Common myeloid progenitor, CD34-positive (primary cell): ENCODE data around the gene SPNS3.

Source experiments
- CTCF ChIA-PET: fragments of 350-600 bp; sonication (Branson Sonifier 250); formaldehyde crosslinking; loops from one replicate; lab custom pipeline; 2021; ENCODE audit warnings: antibody characterized with exemption; lab: Charles Lee
- POLR2A ChIA-PET: fragments of 350-600 bp; sonication (Branson Sonifier 250); formaldehyde crosslinking; loops from one replicate; lab custom pipeline; 2021; ENCODE audit warnings: antibody characterized with exemption; lab: Charles Lee
- DNase-seq, 3 donors: peaks; one replicate each; pipeline versions ENCODE4 v3.0.0 to v3.0.0-alpha.2; 2013
- H3K27ac ChIP-seq, 2 experiments: 1 replicate in 1 of 2; 2 replicates in 1 of 2; pipeline ENCODE4 v1.7.0; 2013; ENCODE audit warnings: inconsistent platforms in 2 of 2, low read length in 2 of 2, mild to moderate bottlenecking in 2 of 2, low read depth in 1 of 2, moderate library complexity in 1 of 2; ENCODE audit not compliant: severe bottlenecking in 2 of 2, insufficient read depth in 1 of 2, poor library complexity in 1 of 2
- H3K27me3 ChIP-seq, 5 experiments: replicated peaks in 2 of 5; 1 replicate in 3 of 5; 2 replicates in 2 of 5; pipeline versions ENCODE4 v1.6.1 to v1.7.0; 2013; ENCODE audit warnings: low read length in 4 of 5, mild to moderate bottlenecking in 2 of 5, moderate library complexity in 2 of 5, inconsistent platforms in 1 of 5; ENCODE audit not compliant: insufficient read depth in 5 of 5, control insufficient read depth in 4 of 5
- H3K36me3 ChIP-seq, 4 experiments: 1 replicate in 2 of 4; 2 replicates in 2 of 4; pipeline versions ENCODE4 v1.6.1 to v1.7.0; 2013; ENCODE audit warnings: low read length in 3 of 4, control low read depth in 1 of 4, mild to moderate bottlenecking in 1 of 4; ENCODE audit not compliant: control insufficient read depth in 4 of 4, insufficient read depth in 4 of 4
- H3K4me1 ChIP-seq, 4 experiments: 1 replicate in 3 of 4; 2 replicates in 1 of 4; pipeline versions ENCODE4 v1.6.1 to v1.7.1; 2013; ENCODE audit warnings: low read length in 3 of 4, mild to moderate bottlenecking in 3 of 4, control low read depth in 1 of 4, inconsistent platforms in 1 of 4, moderate library complexity in 1 of 4; ENCODE audit not compliant: control insufficient read depth in 4 of 4, insufficient read depth in 4 of 4; ENCODE audit errors: control extremely low read depth in 1 of 4
- H3K4me3 ChIP-seq, 7 experiments: 1 replicate in 4 of 7; 2 replicates in 3 of 7; pipeline versions ENCODE4 v1.5.1 to v1.7.0; 2013; ENCODE audit warnings: mild to moderate bottlenecking in 7 of 7, low read length in 6 of 7, moderate library complexity in 6 of 7, inconsistent platforms in 2 of 7, low read depth in 2 of 7, control low read depth in 1 of 7; ENCODE audit not compliant: insufficient read depth in 4 of 7, control insufficient read depth in 1 of 7; ENCODE audit errors: extremely low read depth in 1 of 7
- H3K9me3 ChIP-seq, 5 experiments: 1 replicate in 4 of 5; 2 replicates in 1 of 5; pipeline versions ENCODE4 v1.6.1 to v1.7.1; 2013; ENCODE audit warnings: low read length in 4 of 5, mild to moderate bottlenecking in 2 of 5, inconsistent platforms in 1 of 5, low read depth in 1 of 5, moderate library complexity in 1 of 5; ENCODE audit not compliant: control insufficient read depth in 4 of 5, insufficient read depth in 2 of 5; ENCODE audit errors: control extremely low read depth in 1 of 5
- WGBS: methylation state at CpG from one replicate; pipeline ENCODE4 v1.1.5; 2013; ENCODE audit not compliant: insufficient coverage; 5-methylcytosine and 5-hydroxymethylcytosine counted together

SPNS3 gene

GRCh38 chr17:4487296-4487695 is 53.6 kb downstream of the SPNS3 start:
- Histone ChIP-seq H3K9me3 (no peaks in the 10 kb centered on the region), H3K4me3 (no peak overlapping the region), H3K36me3 (peaks cover 0 to 37% (median 2%) of the 10 kb centered on the region in 4 experiments), H3K27ac (no peak overlapping the region), H3K4me1 (peaks cover 2 to 65% (median 51%) of the 10 kb centered on the region in 4 experiments), H3K27me3 (no peaks in the 10 kb centered on the region)
- CTCF ChIA-PET, result no interaction called here
- 95% methylated on average over 6 of the region's 8 CpGs for WGBS
- POLR2A ChIA-PET, result interaction anchor here (0.6 kb wide), 1 partner anchor 55 kb away, joined by 3 read pairs; no protein-coding TSS in a partner anchor
- no peak for DNase-seq

DNA sequence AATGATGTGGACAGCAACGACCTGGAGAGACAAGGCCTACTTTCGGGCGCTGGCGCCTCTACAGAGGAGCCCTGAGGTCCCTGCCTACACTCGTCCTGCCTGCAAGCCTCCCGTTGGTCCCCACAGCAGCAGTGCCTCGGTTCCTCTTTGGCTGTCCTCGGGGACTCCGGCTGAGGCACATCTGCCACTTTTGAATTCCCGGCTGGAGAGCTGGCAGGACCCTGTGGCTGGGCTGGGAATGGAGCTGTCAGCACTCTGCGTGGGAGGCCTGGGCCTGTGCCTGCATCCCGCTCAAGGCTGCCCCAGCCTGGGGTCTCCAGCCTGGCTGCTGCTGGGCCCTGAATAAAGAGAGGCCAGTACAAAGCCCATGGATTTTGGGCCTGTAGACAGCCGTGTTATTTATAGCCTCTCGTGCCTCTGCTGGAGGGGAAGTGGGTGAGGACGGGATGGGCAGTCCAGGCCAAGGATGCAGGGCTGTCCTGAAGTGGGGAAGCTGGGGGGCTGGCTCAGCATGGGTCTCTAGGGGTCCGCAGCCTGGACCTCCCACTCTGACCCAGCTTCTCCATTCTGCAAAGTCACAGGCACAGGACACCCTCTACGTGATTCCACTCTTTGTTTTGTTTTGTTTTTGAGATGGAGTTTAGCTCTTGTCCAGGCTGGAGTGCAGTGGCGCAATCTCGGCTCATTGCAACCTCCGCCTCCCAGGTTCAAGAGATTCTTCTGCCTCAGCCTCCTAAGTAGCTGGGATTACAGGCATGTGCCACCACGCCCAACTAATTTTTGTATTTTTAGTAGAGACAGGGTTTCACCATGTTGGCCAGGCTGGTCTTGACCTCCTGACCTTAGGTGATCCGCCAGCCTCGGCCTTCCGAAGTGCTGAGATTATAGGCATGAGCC is 54.3 kb downstream of the SPNS3 start:
- CTCF ChIA-PET, result interaction anchor here (1.0 kb wide), 1 partner anchor 9 kb away, joined by 3 read pairs; no protein-coding TSS in a partner anchor

DNA sequence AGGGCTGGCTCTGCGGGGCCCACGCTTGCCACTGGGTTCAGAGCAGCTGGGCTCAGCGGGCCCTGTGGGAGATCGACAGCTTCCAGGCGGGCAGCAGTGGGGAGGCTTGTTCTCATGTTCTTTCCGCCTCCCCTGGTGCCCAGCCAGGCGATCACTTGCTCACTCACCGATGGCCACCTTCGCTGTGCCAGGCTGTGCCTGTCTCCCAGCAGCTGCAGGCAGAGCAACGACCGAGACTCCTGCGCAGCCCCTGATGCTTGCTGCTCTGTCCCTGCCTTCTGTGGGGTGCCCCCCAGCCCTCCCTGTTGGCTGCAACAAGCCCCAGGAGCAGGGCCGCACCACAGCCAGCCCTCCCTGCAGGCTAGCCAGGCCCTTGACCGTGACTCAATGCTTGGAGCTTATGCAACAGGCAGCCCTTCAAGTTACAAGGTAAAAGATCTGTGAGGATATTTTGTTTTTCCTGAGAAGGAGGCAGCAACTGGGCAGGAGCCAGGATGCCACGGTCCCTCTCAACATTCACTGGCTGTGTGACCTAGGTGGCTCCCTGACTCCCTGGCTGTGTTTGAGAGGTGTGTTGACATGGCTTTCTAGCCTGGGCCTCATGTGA is 55.4 kb downstream of the SPNS3 start:
- POLR2A ChIA-PET, result no interaction called here
- 98% methylated on average over 14 of the region's 15 CpGs for WGBS
- Histone ChIP-seq H3K4me1 (peaks cover 2 to 59% (median 50%) of the 10 kb centered on the region in 4 experiments), H3K27me3 (no peaks in the 10 kb centered on the region), H3K27ac (no peak overlapping the region), H3K4me3 (no peak overlapping the region), H3K36me3 (peaks cover 0 to 34% (median 2%) of the 10 kb centered on the region in 4 experiments), H3K9me3 (no peaks in the 10 kb centered on the region)
- no peak for DNase-seq
- CTCF ChIA-PET, result interaction anchor here (0.9 to 2.4 kb wide), 3 partner anchors 11 to 71 kb away, joined by 3 to 9 read pairs (median 3); no protein-coding TSS in a partner anchor

More for the DNA sequence above, 54.3 kb downstream of the SPNS3 start:
- POLR2A ChIA-PET, result interaction anchor here (0.6 kb wide), 2 partner anchors 12 to 55 kb away, joined by 3 read pairs; no protein-coding TSS in a partner anchor
- Histone ChIP-seq H3K4me3 (no peak overlapping the region), H3K27ac (no peak overlapping the region), H3K9me3 (no peaks in the 10 kb centered on the region), H3K36me3 (peaks cover 0 to 37% (median 2%) of the 10 kb centered on the region in 4 experiments), H3K4me1 (peaks cover 2 to 65% (median 52%) of the 10 kb centered on the region in 4 experiments), H3K27me3 (no peaks in the 10 kb centered on the region)
- no peak for DNase-seq
- WGBS, result 78% methylated on average over 19 of the region's 24 CpGs

DNA sequence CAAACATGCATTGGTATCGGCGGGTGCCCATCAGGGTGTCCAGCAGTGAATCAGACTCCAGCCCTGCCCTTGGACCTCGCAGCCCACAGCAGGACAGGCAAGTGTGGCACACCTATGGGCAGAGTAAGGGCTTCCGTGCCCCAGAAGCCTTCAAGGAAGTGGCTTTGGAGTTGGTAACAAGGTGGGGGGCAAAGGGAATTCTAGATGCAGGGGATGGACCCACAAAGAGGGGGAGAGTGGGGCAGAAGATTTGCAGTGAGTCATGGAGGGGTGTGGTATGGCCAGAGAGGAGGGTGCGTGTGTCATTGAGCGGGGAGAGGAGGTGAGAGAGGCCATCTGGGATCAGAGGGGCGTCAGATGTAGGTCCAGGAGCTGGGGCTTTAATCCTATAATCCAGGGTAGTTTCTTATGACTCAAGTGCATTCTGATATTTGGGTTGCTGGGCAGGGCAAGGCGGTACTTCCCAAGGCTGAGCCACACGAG is 56.4 kb downstream of the SPNS3 start:
- H3K4me3 ChIP-seq, result no peak overlapping the region
- DNase-seq, result no peak
- peaks cover 0 to 32% (median 2%) of the 10 kb centered on the region in 4 experiments for H3K36me3 ChIP-seq
- no peaks in the 10 kb centered on the region for H3K9me3 ChIP-seq
- H3K27ac ChIP-seq, result no peak overlapping the region
- ChIA-PET CTCF (interaction anchor here (1.0 to 2.4 kb wide), 5 partner anchors 8 to 72 kb away, joined by 3 to 9 read pairs (median 4); no protein-coding TSS in a partner anchor), POLR2A (no interaction called here)
- no peaks in the 10 kb centered on the region for H3K27me3 ChIP-seq
- peaks cover 2 to 52% (median 46%) of the 10 kb centered on the region in 4 experiments for H3K4me1 ChIP-seq
- 90% methylated on average over 5 of the region's 9 CpGs for WGBS

GRCh38 chr17:4490637-4491061 is 56.9 kb downstream of the SPNS3 start:
- WGBS, result 96% methylated on average over 5 of the region's 7 CpGs
- POLR2A ChIA-PET, result no interaction called here
- H3K27me3 ChIP-seq, result no peaks in the 10 kb centered on the region
- no peak for DNase-seq
- H3K4me1 ChIP-seq, result peaks cover 2 to 47% (median 42%) of the 10 kb centered on the region in 4 experiments
- no peaks in the 10 kb centered on the region for H3K9me3 ChIP-seq
- peaks cover 0 to 32% (median 2%) of the 10 kb centered on the region in 4 experiments for H3K36me3 ChIP-seq
- H3K4me3 ChIP-seq, result no peak overlapping the region
- CTCF ChIA-PET, result interaction anchor here (1.0 to 2.4 kb wide), 5 partner anchors 8 to 72 kb away, joined by 3 to 9 read pairs (median 4); no protein-coding TSS in a partner anchor
- H3K27ac ChIP-seq, result no peak overlapping the region

DNA sequence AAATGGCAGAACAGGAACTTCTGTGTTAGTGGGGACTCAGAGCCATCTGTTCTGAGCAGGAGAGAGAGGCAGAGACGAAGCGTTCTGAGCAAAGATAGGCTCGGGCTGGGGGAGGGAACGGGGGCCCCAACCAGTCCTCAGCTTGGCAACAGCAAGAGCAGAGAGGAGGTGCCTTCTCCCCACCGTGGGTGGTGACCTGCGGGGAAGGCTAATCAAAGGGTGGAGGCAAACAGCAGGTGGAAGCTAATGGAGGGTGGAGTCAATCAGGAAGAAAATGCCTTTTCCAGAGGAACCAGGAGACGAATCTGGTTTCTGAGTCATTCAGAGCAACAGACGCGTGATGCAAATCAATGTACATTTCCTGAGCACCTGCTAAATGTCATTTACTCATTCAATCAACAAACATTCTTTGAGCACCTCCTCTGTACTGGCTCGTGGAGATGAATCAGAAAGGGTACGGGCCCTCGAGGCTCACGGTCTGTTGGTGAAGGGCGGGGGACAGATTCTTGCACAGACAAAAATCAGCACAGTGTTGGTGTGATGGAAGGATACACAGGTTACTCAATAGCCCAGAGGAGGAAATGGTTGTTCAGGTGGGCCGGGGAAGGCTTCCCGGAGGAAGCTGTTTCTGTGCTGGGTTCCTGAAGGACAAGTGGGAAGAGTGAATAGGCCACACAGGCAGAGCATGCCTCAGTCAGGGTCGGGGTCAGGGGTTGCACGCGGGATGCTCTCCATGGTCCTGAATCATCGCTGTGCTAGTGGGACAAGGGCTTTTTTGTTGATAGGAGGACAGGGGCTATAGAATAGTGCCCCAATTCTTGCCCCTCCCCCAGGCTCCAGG is 59.2 kb downstream of the SPNS3 start:
- Histone ChIP-seq H3K4me1 (peaks cover 2 to 28% (median 25%) of the 10 kb centered on the region in 4 experiments), H3K27me3 (no peaks in the 10 kb centered on the region), H3K9me3 (no peaks in the 10 kb centered on the region), H3K36me3 (peaks cover 0 to 21% (median under 1%) of the 10 kb centered on the region in 4 experiments), H3K27ac (no peak overlapping the region), H3K4me3 (no peak overlapping the region)
- POLR2A ChIA-PET, result interaction anchor here (0.8 to 1.3 kb wide), 2 partner anchors 11 to 56 kb away, joined by 3 read pairs; no protein-coding TSS in a partner anchor
- DNase-seq, result peak; percentile 46 to 77 (median 73)
- 37% methylated on average over 16 of the region's 20 CpGs for WGBS
- CTCF ChIA-PET, result interaction anchor here (1.0 to 2.0 kb wide), 2 partner anchors 12 to 16 kb away, joined by 3 to 7 read pairs; no protein-coding TSS in a partner anchor
